Caco-2 (cell line): ENCODE data around the gene FOXP1. TPM values are rescaled to one million over a fixed set of nuclear protein-coding genes. Genes with fewer than 3 reads are reported as not detected.

Experiments used
- BruUV-seq: library from RNA; stranded (reverse); fragments of 400-500 nt; replicated peaks from 2 replicates; lab custom pipeline; 2021; lab: Mats Ljungman, UMichigan
- CTCF ChIA-PET: fragments of 300-600 bp; sonication (Branson Sonifier 250); formaldehyde crosslinking; loops from one replicate; lab custom pipeline; 2022; ENCODE audit warnings: antibody characterized with exemption; lab: Charles Lee
- POLR2A ChIA-PET: fragments of 300-600 bp; sonication (Branson Sonifier 250); formaldehyde crosslinking; loops from one replicate; lab custom pipeline; 2022; ENCODE audit warnings: antibody characterized with exemption; lab: Charles Lee
- DNase-seq, 2 experiments: peaks; one replicate each; pipeline versions ENCODE4 v3.0.0 to v3.0.0-alpha.2; 2020 to 2022
- H3K27me3 ChIP-seq: replicated peaks from 2 replicates; pipeline ENCODE4 v1.6.0; 2011; ENCODE audit warnings: low read length; ENCODE audit not compliant: control insufficient read depth, insufficient read depth
- H3K36me3 ChIP-seq: 2 replicates; pipeline ENCODE4 v1.5.1; 2011; ENCODE audit warnings: low read length; ENCODE audit not compliant: control insufficient read depth, insufficient read depth
- H3K4me1 ChIP-seq: fragments of 250-450 bp; sonication (Bioruptor Pico); 2 replicates; pipeline ENCODE4 v1.5.1; 2020; ENCODE audit warnings: mild to moderate bottlenecking
- H3K4me3 ChIP-seq: 2 replicates; pipeline ENCODE4 v1.5.1; 2011; ENCODE audit warnings: low read depth, mild to moderate bottlenecking, control low read depth, low read length
- H3K9me3 ChIP-seq: fragments of 250-450 bp; sonication (Bioruptor Pico); 2 replicates; pipeline ENCODE4 v1.5.1; 2020; ENCODE audit warnings: mild to moderate bottlenecking, moderate library complexity
- H3K27ac Mint-ChIP-seq: one replicate; pipeline ENCODE4 v1.8.0; 2022; ENCODE audit warnings: mixed read lengths; ENCODE audit not compliant: unreplicated experiment
- H3K27me3 Mint-ChIP-seq: one replicate; pipeline ENCODE4 v1.8.0; 2022; ENCODE audit warnings: mixed read lengths; ENCODE audit not compliant: insufficient read depth, unreplicated experiment
- H3K36me3 Mint-ChIP-seq: one replicate; pipeline ENCODE4 v1.8.0; 2022; ENCODE audit warnings: mild to moderate bottlenecking, mixed read lengths; ENCODE audit not compliant: insufficient read depth, unreplicated experiment
- H3K4me1 Mint-ChIP-seq: one replicate; pipeline ENCODE4 v1.8.0; 2022; ENCODE audit warnings: low read depth, mixed read lengths; ENCODE audit not compliant: unreplicated experiment
- H3K4me3 Mint-ChIP-seq: one replicate; pipeline ENCODE4 v1.8.0; 2022; ENCODE audit warnings: mild to moderate bottlenecking, moderate library complexity, mixed read lengths; ENCODE audit not compliant: unreplicated experiment
- H3K9me3 Mint-ChIP-seq: one replicate; pipeline ENCODE4 v1.8.0; 2022; ENCODE audit warnings: mixed read lengths; ENCODE audit not compliant: unreplicated experiment
- CTCF ChIP-seq, 2 experiments: fragments of 200-600 bp in 1 of 2; IDR thresholded peaks; 1 replicate in 1 of 2; 2 replicates in 1 of 2; pipeline versions ENCODE4 v1.5.1 to v1.8.0; 2011 to 2022; ENCODE audit warnings: antibody characterized with exemption in 1 of 2, control low read depth in 1 of 2, inconsistent platforms in 1 of 2, low read depth in 1 of 2, low read length in 1 of 2, mild to moderate bottlenecking in 1 of 2, moderate library complexity in 1 of 2; ENCODE audit not compliant: insufficient read depth in 1 of 2, severe bottlenecking in 1 of 2, unreplicated experiment in 1 of 2
- intact Hi-C: fragments of 100-400 bp; cut with micrococcal nuclease; formaldehyde crosslinking; loops from one replicate; pipeline ENCODE4 v1.10.0; 2022; ENCODE audit not compliant: unreplicated experiment
- total RNA-seq: library from RNA; stranded (reverse); gene quantifications from 2 replicates; pipeline ENCODE4 v1.2.3, GENCODE V29; 2022

FOXP1 gene
- total RNA-seq, 1 experiment from 2014 or later: 131 TPM

- H3K36me3 Mint-ChIP-seq: peaks cover 8% of the 10 kb centered on the region
- no peaks in the 10 kb centered on the region; the same call in 1 of the 2 replicates for H3K36me3 ChIP-seq
- peaks cover 53% of the 10 kb centered on the region for H3K4me1 ChIP-seq
- intact Hi-C loops: no loop called here
- no peaks in the 10 kb centered on the region for H3K27me3 ChIP-seq
- no peak overlapping the region for H3K27ac Mint-ChIP-seq
- no peak overlapping the region for H3K4me3 Mint-ChIP-seq
- POLR2A ChIA-PET: no interaction called here
- no peak overlapping the region for H3K4me3 ChIP-seq
- no peak for TF ChIP-seq CTCF (IDR thresholded peaks at IDR 0.05; ENCODE audit: insufficient read depth in 1 of 2, low read depth in 1 of 2, low read length in 1 of 2, severe bottlenecking in 1 of 2, unreplicated experiment in 1 of 2)
- CTCF ChIA-PET: no interaction called here
- no peak for DNase-seq
- H3K4me1 Mint-ChIP-seq: peaks cover 46% of the 10 kb centered on the region
- H3K27me3 Mint-ChIP-seq: no peaks in the 10 kb centered on the region
- no peaks in the 10 kb centered on the region for H3K9me3 ChIP-seq
- no TSS peak for BruUV-seq
- no peaks in the 10 kb centered on the region for H3K9me3 Mint-ChIP-seq
Observed at GRCh38 chr3:71187715-71188114, 395.8 kb downstream of the FOXP1 start.

- Mint-ChIP-seq H3K27me3 (no peaks in the 10 kb centered on the region), H3K9me3 (no peaks in the 10 kb centered on the region), H3K4me3 (no peak overlapping the region), H3K27ac (no peak overlapping the region), H3K36me3 (peaks cover 8% of the 10 kb centered on the region), H3K4me1 (peaks cover 43% of the 10 kb centered on the region)
- intact Hi-C loops: no loop called here
- TF ChIP-seq CTCF (IDR thresholded peaks at IDR 0.05; ENCODE audit: insufficient read depth in 1 of 2, low read depth in 1 of 2, low read length in 1 of 2, severe bottlenecking in 1 of 2, unreplicated experiment in 1 of 2): no peak
- H3K27me3 ChIP-seq: no peaks in the 10 kb centered on the region
- ChIA-PET POLR2A (no interaction called here), CTCF (no interaction called here)
- DNase-seq: no peak
- H3K36me3 ChIP-seq: no peaks in the 10 kb centered on the region; the same call in 1 of the 2 replicates
- H3K9me3 ChIP-seq: no peaks in the 10 kb centered on the region
- peaks cover 44% of the 10 kb centered on the region for H3K4me1 ChIP-seq
- BruUV-seq: no TSS peak
- H3K4me3 ChIP-seq: no peak overlapping the region
Observed at GRCh38 chr3:71186801-71187200, 396.7 kb downstream of the FOXP1 start.

GRCh38 chr3:71185733-71186455 lies 397.6 kb downstream of the FOXP1 start:
- ChIA-PET CTCF (no interaction called here), POLR2A (interaction anchor here (0.5 kb wide), 1 partner anchor 32 kb away, joined by 4 read pairs; no protein-coding TSS in a partner anchor)
- Mint-ChIP-seq H3K36me3 (peaks cover 16% of the 10 kb centered on the region), H3K27ac (no peak overlapping the region), H3K9me3 (no peaks in the 10 kb centered on the region), H3K27me3 (no peaks in the 10 kb centered on the region), H3K4me1 (peaks cover 34% of the 10 kb centered on the region), H3K4me3 (no peak overlapping the region)
- H3K27me3 ChIP-seq: no peaks in the 10 kb centered on the region
- TF ChIP-seq CTCF (IDR thresholded peaks at IDR 0.05; ENCODE audit: insufficient read depth in 1 of 2, low read depth in 1 of 2, low read length in 1 of 2, severe bottlenecking in 1 of 2, unreplicated experiment in 1 of 2): no peak
- H3K4me3 ChIP-seq: no peak overlapping the region
- DNase-seq: no peak
- H3K4me1 ChIP-seq: peaks cover 38% of the 10 kb centered on the region
- BruUV-seq: no TSS peak
- intact Hi-C loops: no loop called here
- no peaks in the 10 kb centered on the region for H3K9me3 ChIP-seq
- no peaks in the 10 kb centered on the region; the same call in 1 of the 2 replicates for H3K36me3 ChIP-seq
